AG04449 (cell line): Measurements from ENCODE around the gene TMEM181.

Experiments used
- CTCF ChIA-PET: fragments of 350-600 bp; formaldehyde crosslinking; extraction: SDS; loops from one replicate; lab custom pipeline; 2021; ENCODE audit warnings: antibody characterized with exemption; lab: Yijun Ruan, JAX
- POLR2A ChIA-PET: fragments of 400-600, 350-600 bp; formaldehyde crosslinking; extraction: SDS; loops from one replicate; lab custom pipeline; 2020; ENCODE audit warnings: antibody characterized with exemption, inconsistent platforms; lab: Yijun Ruan, JAX
- DNase-seq: peaks from one replicate; pipeline ENCODE4 v3.0.0-alpha.2; 2010; ENCODE audit warnings: low read depth, low spot score
- H3K4me3 ChIP-seq: 2 replicates; pipeline ENCODE4 v1.5.1; 2011; ENCODE audit warnings: low read depth, mild to moderate bottlenecking, control low read depth, low read length
- TF ChIP-seq, protein P1 (sequence below): IDR thresholded peaks from one replicate; pipeline ENCODE4 v1.5.1; 2011; ENCODE audit warnings: mild to moderate bottlenecking, moderate library complexity, low read length, control low read depth, inconsistent platforms; ENCODE audit not compliant: insufficient read depth; ENCODE audit errors: missing control alignments

Gene TMEM181

DNA sequence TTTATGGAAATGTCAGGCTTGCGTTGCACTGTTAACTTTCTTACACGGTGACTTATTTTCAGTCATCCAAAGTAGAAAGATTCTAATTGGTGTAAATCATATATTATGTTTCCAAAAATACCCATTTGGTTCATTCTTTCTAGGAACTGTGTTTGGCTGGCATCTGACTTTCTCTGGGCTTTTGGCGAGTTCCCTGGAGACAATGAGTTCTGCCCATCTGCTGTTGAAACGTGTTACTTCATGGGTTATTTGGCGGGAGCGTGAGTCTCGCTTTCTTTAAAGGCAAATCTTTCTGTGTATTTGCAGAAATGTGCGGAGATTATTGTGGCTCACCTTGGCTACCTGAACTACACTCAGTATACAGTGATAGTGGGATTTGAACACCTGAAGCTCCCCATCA, 29.5 kb downstream of the TMEM181 start:
- no peak for DNase-seq
- TF ChIP-seq, protein P1, sequence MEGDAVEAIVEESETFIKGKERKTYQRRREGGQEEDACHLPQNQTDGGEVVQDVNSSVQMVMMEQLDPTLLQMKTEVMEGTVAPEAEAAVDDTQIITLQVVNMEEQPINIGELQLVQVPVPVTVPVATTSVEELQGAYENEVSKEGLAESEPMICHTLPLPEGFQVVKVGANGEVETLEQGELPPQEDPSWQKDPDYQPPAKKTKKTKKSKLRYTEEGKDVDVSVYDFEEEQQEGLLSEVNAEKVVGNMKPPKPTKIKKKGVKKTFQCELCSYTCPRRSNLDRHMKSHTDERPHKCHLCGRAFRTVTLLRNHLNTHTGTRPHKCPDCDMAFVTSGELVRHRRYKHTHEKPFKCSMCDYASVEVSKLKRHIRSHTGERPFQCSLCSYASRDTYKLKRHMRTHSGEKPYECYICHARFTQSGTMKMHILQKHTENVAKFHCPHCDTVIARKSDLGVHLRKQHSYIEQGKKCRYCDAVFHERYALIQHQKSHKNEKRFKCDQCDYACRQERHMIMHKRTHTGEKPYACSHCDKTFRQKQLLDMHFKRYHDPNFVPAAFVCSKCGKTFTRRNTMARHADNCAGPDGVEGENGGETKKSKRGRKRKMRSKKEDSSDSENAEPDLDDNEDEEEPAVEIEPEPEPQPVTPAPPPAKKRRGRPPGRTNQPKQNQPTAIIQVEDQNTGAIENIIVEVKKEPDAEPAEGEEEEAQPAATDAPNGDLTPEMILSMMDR = no peak
- H3K4me3 ChIP-seq = no peak overlapping the region
- CTCF ChIA-PET = interaction anchor here (1.8 to 11.2 kb wide), 2 partner anchors 16 to 368 kb away, joined by 8 to 92 read pairs; no protein-coding TSS in a partner anchor
- POLR2A ChIA-PET = no interaction called here

DNA sequence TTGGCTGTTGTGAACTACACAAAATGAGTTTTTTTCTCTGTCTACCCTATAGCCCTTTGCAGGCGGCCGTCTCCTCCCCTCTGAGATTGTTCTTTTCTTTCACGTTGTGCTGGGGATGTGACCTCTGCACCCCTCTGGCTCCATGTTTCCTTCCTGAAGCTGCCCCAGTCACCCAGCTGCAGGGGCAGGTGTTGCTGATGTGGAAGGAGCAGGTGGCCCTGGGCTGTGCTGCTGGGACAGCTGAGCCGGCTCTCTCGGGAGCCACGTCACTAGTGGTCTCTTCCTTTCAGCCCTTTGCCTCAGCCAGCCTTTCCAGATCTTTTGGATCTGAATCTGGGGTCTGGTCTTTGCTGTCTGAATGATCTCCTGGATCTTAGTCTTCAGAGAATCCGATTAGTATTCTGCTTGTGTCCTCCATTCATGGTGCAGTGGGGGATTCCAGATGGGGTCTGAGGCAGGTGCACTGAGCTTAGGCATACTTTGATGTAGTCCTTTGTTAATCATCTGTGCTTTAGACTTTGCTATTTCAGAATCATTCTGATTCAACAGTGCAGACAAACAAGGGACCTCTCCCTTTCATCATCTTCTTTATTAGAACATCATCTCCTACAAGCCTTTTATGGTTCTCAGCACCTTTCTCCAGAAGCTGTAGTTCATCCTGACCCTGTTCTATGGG, 31.4 kb downstream of the TMEM181 start:
- CTCF ChIA-PET = interaction anchor here (0.7 to 11.2 kb wide), 3 partner anchors 14 to 377 kb away, joined by 4 to 92 read pairs (median 6); no protein-coding TSS in a partner anchor
- TF ChIP-seq, protein P1 = no peak
- H3K4me3 ChIP-seq = no peak overlapping the region
- DNase-seq = no peak
- POLR2A ChIA-PET = no interaction called here

DNA sequence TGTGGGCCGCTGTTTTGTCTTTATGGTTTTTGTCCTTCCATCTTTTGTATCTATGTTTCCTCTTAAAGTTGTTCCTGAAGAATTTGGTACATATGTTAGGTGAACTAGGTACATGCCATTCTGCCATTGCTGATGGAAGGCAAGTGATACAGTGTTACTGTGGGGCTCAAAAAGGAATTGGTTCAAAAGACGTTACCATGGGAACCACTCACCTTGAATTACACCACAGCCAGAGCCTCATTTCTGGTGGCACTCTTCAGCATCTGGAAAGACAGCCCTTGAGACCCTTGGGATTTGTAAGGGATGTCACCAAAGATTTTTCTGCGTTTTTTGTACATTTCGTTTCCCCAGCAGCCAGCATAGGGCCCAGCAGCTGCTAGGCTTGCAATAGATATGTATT, 31.9 kb downstream of the TMEM181 start:
- DNase-seq = no peak
- POLR2A ChIA-PET = no interaction called here
- no peak overlapping the region for H3K4me3 ChIP-seq
- TF ChIP-seq, protein P1 = no peak
- CTCF ChIA-PET = interaction anchor here (0.7 to 11.2 kb wide), 3 partner anchors 14 to 378 kb away, joined by 4 to 92 read pairs (median 6); no protein-coding TSS in a partner anchor

DNA sequence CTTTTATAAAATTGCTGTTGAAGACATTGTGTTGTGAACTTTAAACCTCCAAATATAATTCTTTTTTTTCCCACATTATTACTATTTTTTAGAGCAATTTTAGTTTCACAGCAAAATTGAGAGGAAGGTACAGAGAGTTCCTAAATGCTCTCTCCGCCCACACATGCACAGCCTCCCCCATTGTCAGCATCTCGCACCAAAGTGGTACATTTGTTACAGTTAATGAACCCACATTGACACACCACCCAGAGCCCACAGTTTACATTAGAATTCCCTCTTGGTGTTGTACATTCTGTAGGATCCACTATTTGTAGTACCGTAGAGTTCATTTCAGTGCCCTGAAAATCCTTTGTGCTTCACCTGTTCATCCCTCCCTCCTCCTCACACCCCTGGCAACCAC, 33.8 kb downstream of the TMEM181 start:
- TF ChIP-seq, protein P1 = no peak
- DNase-seq = no peak
- H3K4me3 ChIP-seq = no peak overlapping the region
- CTCF ChIA-PET = interaction anchor here (0.9 to 11.2 kb wide), 4 partner anchors 11 to 373 kb away, joined by 3 to 92 read pairs (median 14); no protein-coding TSS in a partner anchor
- POLR2A ChIA-PET = no interaction called here

DNA sequence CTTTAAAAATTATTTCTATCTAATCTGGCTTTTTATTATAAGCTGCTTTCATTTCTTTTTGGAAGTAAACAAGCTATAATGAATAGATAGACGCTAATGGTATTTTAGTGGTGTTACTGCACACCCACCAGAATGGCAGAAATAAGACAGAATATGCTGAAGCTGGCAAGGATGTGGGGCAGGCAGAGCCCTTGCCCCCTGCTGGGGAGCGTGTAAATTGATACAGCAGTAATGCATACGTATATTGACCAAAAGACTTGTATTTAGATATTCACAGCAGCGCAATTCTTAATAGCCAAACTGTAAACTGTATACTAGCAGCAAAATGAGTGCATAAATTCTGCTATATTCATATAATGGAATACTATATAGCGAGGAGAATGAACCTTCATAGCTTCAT, 35.3 kb downstream of the TMEM181 start:
- DNase-seq = no peak
- ChIA-PET POLR2A (no interaction called here), CTCF (interaction anchor here (2.9 to 11.2 kb wide), 3 partner anchors 10 to 382 kb away, joined by 13 to 92 read pairs (median 25); no protein-coding TSS in a partner anchor)
- TF ChIP-seq, protein P1 = peak; percentile 13
- no peak overlapping the region for H3K4me3 ChIP-seq

DNA sequence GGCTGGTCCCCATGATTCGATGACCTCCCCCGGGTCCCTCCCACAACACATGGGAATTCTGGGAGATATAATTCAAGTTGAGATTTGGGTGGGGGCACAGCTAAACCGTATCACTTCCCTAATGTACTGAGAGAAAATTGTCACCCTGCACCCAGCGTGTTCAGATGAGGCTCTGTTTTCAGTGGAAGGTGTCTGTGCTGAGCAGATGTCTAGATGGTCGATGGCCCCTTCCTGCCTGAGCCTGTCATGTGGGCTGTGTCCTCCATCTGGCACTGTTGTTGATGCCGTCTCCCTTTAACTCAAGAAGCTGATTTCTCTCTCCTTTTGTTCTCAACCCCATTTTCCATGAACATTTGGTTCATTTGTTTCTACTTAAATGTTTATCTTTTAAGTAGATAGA, 37.0 kb downstream of the TMEM181 start:
- TF ChIP-seq, protein P1 = no peak
- POLR2A ChIA-PET = no interaction called here
- DNase-seq = no peak
- CTCF ChIA-PET = interaction anchor here (2.9 to 11.2 kb wide), 3 partner anchors 9 to 383 kb away, joined by 13 to 92 read pairs (median 25); no protein-coding TSS in a partner anchor
- H3K4me3 ChIP-seq = no peak overlapping the region
